PC-9 (cell line): ENCODE results near the gene PTPRA. TPM values are rescaled to one million over a fixed set of nuclear protein-coding genes. Genes with fewer than 3 reads are reported as not detected.

ENCODE experiments used
- BruUV-seq: library from RNA; stranded (reverse); fragments of 400-500 nt; replicated peaks from 2 replicates; lab custom pipeline; 2021; lab: Mats Ljungman, UMichigan
- CTCF ChIA-PET: fragments of 300-600 bp; sonication (Branson Sonifier 250); formaldehyde crosslinking; loops from one replicate; lab custom pipeline; 2022; ENCODE audit warnings: antibody characterized with exemption; lab: Charles Lee
- POLR2A ChIA-PET: fragments of 300-600 bp; sonication (Branson Sonifier 250); formaldehyde crosslinking; loops from one replicate; lab custom pipeline; 2022; ENCODE audit warnings: antibody characterized with exemption; ENCODE audit not compliant: unreplicated experiment; lab: Charles Lee
- DNase-seq, 2 experiments: peaks; one replicate each; pipeline versions ENCODE4 v3.0.0 to v3.0.0-alpha.2; 2015 to 2022; ENCODE audit warnings: mixed read lengths in 1 of 2
- H2AFZ ChIP-seq: fragments of 200-600 bp; sonication (generic); 2 replicates; pipeline ENCODE4 v1.8.1; 2017; ENCODE audit warnings: antibody characterized with exemption
- H3F3A ChIP-seq: fragments of 200-600 bp; sonication (generic); 2 replicates; pipeline ENCODE4 v1.8.1; 2017; ENCODE audit warnings: antibody characterized with exemption, mild to moderate bottlenecking, low read depth; ENCODE audit not compliant: insufficient read depth
- H3K27ac ChIP-seq: fragments of 200-600 bp; sonication (generic); 2 replicates; pipeline ENCODE4 v1.6.1; 2016; ENCODE audit warnings: mixed run types
- H3K27me3 ChIP-seq: fragments of 200-600 bp; sonication (generic); 2 replicates; pipeline ENCODE4 v1.6.1; 2016; ENCODE audit warnings: low read depth, mixed run types; ENCODE audit not compliant: insufficient read depth
- H3K36me3 ChIP-seq: fragments of 200-600 bp; sonication (generic); 2 replicates; pipeline ENCODE4 v1.6.1; 2016; ENCODE audit warnings: low read depth, mixed run types
- H3K4me1 ChIP-seq: fragments of 200-600 bp; sonication (generic); replicated peaks from 2 replicates; pipeline ENCODE4 v1.6.1; 2016; ENCODE audit warnings: mixed run types; ENCODE audit not compliant: insufficient read depth
- H3K4me2 ChIP-seq: fragments of 200-600 bp; sonication (generic); 2 replicates; pipeline ENCODE4 v1.6.1; 2017; ENCODE audit warnings: mixed run types
- H3K4me3 ChIP-seq: fragments of 200-600 bp; sonication (generic); 2 replicates; pipeline ENCODE4 v1.6.1; 2016; ENCODE audit warnings: mixed run types
- H3K79me2 ChIP-seq: fragments of 200-600 bp; sonication (generic); 2 replicates; pipeline ENCODE4 v1.6.1; 2017; ENCODE audit warnings: low read depth, mixed run types
- H3K9me2 ChIP-seq: fragments of 200-600 bp; sonication (generic); 2 replicates; pipeline ENCODE4 v1.8.1; 2017; ENCODE audit warnings: mild to moderate bottlenecking; ENCODE audit not compliant: insufficient read depth
- H3K9me3 ChIP-seq: fragments of 200-600 bp; sonication (generic); 2 replicates; pipeline ENCODE4 v1.8.1; 2016; ENCODE audit warnings: low read depth; ENCODE audit not compliant: insufficient read depth
- H4K20me1 ChIP-seq: fragments of 200-600 bp; sonication (generic); 2 replicates; pipeline ENCODE4 v1.8.1; 2017; ENCODE audit not compliant: insufficient read depth
- CTCF ChIP-seq: fragments of 200-600 bp; sonication (generic); conservative IDR thresholded peaks from 2 replicates; pipeline ENCODE4 v1.6.1; 2017; ENCODE audit warnings: mixed run types, antibody characterized with exemption, mild to moderate bottlenecking, moderate library complexity
- EZH2 ChIP-seq: fragments of 200-600 bp; sonication (generic); IDR thresholded peaks from 2 replicates; pipeline ENCODE4 v1.8.0; 2017; ENCODE audit warnings: antibody characterized with exemption, low read depth
- intact Hi-C: fragments of 100-400 bp; cut with micrococcal nuclease; formaldehyde crosslinking; loops from one replicate; pipeline ENCODE4 v1.10.0; 2022; ENCODE audit not compliant: unreplicated experiment
- total RNA-seq: library from RNA; stranded (reverse); gene quantifications from 2 replicates; pipeline ENCODE4 v1.2.3, GENCODE V29; 2021

The PTPRA gene
- total RNA-seq, 1 experiment from 2014 or later, result 48.8 TPM

DNA sequence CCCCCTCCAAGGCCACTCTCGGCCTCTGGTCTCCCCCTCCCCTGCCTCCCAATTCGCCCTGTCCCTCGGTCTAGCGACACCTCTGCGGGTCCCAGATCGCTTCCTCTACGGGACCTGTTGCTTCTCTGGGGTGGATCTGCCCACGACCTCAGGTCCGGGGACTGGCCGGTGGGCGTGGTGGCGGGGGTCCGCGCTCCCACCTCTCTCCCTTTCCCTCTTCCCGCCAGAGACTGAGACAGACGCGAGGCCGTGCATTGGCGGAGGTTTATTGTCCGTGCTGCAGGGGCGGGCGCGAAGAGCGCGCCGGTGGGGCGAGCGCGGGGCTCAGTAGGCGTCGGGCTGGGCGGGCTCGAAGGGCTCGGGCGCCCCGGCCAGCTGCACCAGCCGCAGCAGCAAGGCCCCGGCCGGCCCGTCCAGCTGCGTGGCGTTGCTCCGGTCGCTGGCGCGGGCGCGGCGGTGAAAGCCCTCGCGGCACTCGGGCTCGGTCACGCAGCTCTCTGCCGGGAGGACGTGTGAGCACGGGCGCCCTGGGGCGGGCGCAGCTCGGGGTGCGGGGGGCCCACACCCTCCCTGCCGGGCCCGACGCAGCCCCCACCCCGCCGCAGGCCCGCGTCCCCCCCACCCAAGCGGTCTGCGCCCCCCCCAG, 209.1 kb downstream of the PTPRA start:
- Histone ChIP-seq H3K4me1 (peaks cover 12% of the 10 kb centered on the region), H3K79me2 (no peaks in the 10 kb centered on the region), H3K27me3 (no peaks in the 10 kb centered on the region), H4K20me1 (no peaks in the 10 kb centered on the region), H3K36me3 (no peaks in the 10 kb centered on the region), H3K4me2 (no peak overlapping the region), H2AFZ (no peak overlapping the region), H3K9me3 (no peaks in the 10 kb centered on the region), H3K4me3 (no peak overlapping the region), H3K9me2 (no peaks in the 10 kb centered on the region), H3F3A (no peaks in the 10 kb centered on the region; the same call in 1 of the 2 replicates), H3K27ac (no peak overlapping the region)
- no peak for DNase-seq
- TF ChIP-seq EZH2 (no peak), CTCF (no peak)
- intact Hi-C loops, result no loop called here
- CTCF ChIA-PET, result no interaction called here
- POLR2A ChIA-PET, result no interaction called here
- BruUV-seq, result no TSS peak

DNA sequence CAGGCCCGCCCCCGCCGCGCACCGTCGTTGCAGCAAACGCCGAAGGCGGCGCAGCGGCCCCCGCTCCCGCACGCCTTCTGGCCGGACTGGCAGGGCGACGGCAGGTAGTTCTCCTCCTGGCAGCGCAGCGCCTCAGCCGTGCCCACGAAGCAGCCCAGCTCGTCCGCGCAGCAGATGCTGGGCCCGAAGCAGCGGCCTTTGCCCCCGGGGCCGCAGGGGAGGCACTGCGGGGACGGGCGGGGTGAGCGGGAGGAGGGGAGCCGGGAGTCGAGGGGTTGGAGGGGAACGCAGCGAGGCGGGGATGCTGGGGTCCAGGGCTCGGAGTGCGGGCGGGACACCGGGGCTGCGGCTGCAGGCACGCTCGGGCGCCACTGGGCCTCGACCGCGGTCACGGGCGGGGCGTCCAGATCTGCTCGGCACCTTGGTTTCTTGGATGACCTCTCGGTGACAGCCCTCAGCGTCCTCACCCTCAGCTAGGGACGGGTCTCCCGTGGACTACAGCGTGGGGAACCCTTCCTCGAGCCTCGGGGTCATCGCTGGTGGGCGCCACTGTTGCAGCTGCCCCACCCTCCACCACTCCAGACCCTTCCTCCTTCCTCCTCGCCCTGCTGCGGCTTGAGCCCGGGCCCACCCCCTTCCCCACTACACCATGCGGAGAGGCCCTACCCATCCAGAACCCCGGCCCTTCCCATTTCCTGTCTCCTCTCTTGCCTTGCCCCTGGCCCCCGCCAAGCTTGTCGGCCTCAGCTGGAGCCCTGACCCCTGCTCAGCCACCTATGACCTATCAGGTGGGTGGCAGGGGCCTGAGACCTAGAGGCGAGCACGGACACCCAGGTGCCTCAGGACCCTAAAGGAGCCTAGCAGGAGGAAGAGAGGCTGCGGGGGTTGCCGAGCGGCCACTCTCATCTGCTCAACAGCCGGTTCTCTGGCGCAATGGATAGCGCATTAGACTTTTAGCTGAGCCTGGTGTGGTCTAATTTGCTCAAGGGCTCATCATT, 210.0 kb downstream of the PTPRA start:
- intact Hi-C loops, result no loop called here
- Histone ChIP-seq H3K27me3 (no peaks in the 10 kb centered on the region), H2AFZ (no peak overlapping the region), H3K4me1 (peaks cover 12% of the 10 kb centered on the region), H3K9me2 (no peaks in the 10 kb centered on the region), H3K27ac (no peak overlapping the region), H3K4me2 (no peak overlapping the region), H3K36me3 (no peaks in the 10 kb centered on the region), H3K4me3 (no peak overlapping the region), H4K20me1 (no peaks in the 10 kb centered on the region), H3F3A (no peaks in the 10 kb centered on the region; the same call in 1 of the 2 replicates), H3K79me2 (no peaks in the 10 kb centered on the region), H3K9me3 (no peaks in the 10 kb centered on the region)
- TF ChIP-seq CTCF (no peak), EZH2 (no peak)
- ChIA-PET POLR2A (no interaction called here), CTCF (no interaction called here)
- no TSS peak for BruUV-seq
- DNase-seq, result no peak

GRCh38 chr20:3084283-3084985, 211.2 kb downstream of the PTPRA start, which contains the start of gene AVP:
TSS of gene AVP (minus strand) at chr20:3084724. CDS start at chr20:3084674, 50 bp downstream.
- H2AFZ ChIP-seq, result no peak within 1 kb of the TSS
- CTCF ChIA-PET, result no interaction called here
- H3K4me1 ChIP-seq, result peaks cover 12% of the 10 kb centered on the region
- no peaks in the 10 kb centered on the region for H3K9me3 ChIP-seq
- no TSS peak for BruUV-seq
- no peaks in the 10 kb centered on the region for H4K20me1 ChIP-seq
- no peaks in the 10 kb centered on the region for H3K27me3 ChIP-seq
- no peaks in the 10 kb centered on the region; the same call in 1 of the 2 replicates for H3F3A ChIP-seq
- DNase-seq, result no peak
- no peaks in the 10 kb centered on the region for H3K9me2 ChIP-seq
- H3K79me2 ChIP-seq, result no peaks in the 10 kb centered on the region
- no peak within 1 kb of the TSS for H3K4me2 ChIP-seq
- TF ChIP-seq EZH2 (no peak), CTCF (no peak)
- no peaks in the 10 kb centered on the region for H3K36me3 ChIP-seq
- no peak within 1 kb of the TSS for H3K4me3 ChIP-seq
- intact Hi-C loops, result no loop called here
- no peak within 1 kb of the TSS for H3K27ac ChIP-seq
- POLR2A ChIA-PET, result no interaction called here
